GM21717 (cell line): Measurements from ENCODE around the gene SKOR1.

ENCODE experiments used
- ATAC-seq: cut with Tn5 transposase; IDR thresholded peaks from one replicate; pipeline ENCODE4 v1.9.1; 2021; ENCODE audit warnings: mild to moderate bottlenecking, moderate library complexity; ENCODE audit not compliant: unreplicated experiment

SKOR1 gene

DNA sequence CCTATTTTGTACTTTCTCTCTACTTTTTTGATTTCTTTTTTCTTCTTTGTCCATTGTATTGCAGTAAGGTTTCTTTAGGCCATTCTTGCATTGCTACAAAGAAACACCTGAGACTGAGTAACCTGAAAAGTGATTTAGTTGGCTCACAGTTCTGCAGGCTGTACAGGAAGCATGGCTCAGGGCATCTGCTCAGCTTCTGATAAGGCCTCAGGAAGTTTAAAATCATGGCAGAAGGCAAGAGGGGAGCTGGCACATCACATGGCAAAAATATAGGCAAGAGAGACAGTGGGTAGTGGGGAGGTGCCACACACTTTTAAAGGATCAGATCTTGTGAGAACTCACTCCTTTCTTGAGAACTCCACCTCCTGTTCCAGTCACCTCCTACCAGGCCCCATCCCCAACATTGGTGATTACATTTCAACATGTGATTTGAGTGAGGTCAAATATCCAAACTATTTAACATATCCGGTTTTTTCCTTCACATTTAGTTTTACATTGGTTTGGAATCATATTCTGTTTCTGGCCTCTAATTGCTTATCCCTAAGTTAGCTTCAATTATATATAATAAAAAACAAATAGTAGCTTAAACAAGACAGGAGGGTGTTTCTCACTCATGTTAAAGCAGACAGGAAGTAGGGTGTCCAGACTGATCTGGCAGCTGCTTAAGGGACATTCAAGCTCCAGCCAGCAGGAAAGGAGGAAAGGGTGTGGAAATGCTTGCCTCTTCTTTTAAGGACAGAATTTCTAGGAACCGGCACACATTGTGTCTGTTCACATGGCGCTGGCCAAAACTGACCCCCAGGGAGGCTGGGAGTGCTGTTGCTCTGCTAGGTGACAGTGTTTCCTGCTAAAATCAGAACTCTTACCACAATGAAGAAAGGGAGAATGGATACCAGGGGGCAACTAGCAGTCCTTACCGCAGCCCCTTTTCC is 28.8 kb upstream of the SKOR1 start:
- no peak for ATAC-seq

DNA sequence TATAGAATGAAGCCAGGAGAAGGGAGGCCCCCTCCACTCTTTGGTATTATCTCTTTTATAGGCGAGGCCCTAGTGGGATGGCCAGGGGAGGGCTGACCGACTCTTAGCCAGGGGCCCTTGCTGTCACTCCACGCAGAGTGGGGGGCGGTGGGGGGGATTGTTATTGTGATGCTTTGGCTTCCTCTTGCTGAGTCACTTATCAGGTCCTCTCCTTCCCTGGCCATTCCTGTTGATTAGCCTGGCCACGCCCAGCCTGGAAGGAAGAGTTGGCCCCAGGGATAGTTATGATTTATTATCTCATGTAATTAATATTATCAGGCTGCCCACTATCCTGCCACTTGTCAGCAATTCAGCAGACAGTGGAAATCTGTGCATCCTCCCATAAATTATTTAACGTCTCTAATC is 25.5 kb upstream of the SKOR1 start:
- ATAC-seq = no peak

DNA sequence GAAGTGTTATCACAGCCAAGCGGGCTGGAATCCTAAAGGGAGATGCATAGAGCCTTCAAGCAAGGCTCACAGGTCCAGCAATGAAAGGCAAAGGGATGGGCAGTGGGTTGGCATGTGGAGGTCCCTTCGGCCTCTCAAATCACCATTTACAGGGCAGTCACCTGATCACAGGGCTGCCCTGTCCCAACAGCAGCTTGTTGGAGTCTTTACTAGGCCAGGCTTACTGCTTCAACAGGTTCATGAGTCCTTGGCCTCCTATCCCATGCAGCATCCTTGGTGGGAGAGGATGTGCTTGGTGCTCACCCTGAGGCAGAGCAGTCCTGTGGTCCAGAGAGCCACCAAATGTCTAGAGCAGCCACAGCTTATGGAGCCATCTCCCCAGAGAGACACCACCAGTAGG is 24.2 kb upstream of the SKOR1 start:
- ATAC-seq = no peak

DNA sequence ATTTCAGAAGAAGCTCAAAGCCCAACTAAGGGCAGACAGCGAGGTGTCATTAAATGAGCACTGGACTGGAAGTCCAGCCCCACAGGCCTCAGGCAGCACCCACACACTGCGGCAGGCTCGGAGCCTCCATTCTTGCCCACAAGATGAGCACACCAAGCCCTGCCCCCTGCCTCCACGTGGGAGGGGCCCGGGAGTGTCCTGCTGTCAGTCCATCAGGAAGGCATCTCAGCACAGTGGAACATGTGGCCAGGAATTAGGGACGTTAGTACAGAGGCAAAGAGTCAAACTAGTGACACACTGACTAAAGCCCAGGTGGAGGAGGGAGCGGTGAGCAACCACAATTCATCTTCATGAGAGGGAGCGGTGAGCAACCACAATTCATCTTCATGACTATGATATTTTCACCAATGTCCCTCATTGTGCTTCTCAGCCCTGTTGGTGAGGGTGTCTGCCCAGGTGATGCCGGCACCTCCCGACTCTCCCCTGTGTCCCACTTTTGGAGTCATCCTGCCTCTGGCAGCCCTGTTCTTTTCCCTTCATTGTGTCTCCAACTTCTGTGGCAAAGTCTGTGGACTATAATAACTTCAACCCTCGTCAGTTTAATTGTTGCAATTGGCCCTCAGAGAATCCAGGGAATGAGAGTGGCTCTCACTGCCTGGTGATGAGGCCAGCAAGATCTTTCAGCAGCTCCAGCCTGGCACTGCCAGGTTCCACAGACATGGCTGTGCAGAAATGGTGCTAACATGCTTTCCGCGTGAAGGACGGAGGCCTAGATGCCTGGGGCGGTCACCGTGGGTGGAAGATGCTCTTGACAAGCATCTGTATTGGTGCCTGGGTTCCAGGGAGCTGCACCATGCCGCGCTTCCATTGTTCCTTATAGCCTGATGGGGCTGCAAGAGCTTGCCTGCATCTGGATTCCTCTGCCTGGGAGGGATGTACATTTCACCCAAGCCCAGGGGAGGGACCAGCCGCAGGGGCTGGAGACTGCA is 23.1 kb upstream of the SKOR1 start:
- ATAC-seq = no peak

DNA sequence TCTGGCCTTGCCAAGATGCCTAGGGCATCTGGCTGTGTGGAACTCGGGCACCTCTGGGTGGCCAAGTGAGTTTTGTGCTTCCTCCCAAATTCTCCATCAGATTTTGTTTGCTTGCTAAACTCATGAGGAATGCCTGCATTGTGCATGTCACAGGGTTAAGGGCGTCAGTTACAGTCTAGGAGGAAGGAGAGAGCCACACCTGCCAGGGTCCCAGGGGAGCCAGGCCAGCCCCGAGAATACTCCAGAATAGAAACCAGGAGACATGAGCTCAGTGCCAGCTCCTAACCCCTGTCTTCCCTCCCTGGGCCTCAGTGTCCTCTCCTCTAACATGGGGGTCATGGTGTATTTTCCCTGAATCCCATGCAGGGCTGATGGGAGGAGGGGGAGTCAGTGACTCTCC is 22.0 kb upstream of the SKOR1 start:
- no peak for ATAC-seq

DNA sequence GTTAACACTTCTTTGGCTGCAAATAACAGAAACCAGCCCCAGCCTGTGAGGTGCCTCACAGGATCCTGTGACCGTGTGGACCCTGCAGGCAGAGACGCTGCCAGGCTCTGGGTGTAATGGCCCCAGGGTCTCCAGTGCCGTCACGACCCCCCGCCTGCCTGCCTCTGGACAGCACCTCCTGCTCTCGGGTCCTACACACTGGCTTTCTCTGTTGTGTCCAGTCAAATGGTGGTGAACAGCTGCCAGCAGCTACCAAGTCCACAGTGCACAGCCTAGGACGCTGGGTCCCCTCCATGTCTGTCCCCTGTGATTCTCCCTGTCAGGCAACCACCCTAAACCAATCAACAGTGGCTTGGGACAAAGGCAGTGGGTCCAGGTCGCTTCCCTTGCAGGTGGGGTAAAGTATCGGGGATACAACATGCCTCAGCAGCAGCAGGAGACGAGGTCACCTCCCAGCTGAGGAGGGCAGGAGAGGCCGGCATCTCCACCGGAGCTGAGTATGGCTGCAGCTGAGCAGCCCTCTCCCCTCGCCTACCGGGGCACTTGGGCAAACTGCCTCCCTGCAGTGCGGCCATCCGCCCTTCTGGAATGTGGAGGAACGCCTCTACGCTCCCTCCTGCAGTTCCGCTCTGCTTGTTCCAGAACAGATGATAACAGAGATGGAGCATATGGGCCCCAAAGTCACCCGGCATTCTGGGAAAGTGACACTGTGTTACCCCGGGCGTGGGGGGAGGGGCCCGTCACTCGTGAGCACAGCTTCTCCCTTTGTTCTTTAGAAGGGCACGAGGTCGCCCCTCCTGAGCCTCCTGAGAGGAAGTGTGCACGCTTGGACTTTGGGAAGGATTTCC is 21.1 kb upstream of the SKOR1 start:
- no peak for ATAC-seq

DNA sequence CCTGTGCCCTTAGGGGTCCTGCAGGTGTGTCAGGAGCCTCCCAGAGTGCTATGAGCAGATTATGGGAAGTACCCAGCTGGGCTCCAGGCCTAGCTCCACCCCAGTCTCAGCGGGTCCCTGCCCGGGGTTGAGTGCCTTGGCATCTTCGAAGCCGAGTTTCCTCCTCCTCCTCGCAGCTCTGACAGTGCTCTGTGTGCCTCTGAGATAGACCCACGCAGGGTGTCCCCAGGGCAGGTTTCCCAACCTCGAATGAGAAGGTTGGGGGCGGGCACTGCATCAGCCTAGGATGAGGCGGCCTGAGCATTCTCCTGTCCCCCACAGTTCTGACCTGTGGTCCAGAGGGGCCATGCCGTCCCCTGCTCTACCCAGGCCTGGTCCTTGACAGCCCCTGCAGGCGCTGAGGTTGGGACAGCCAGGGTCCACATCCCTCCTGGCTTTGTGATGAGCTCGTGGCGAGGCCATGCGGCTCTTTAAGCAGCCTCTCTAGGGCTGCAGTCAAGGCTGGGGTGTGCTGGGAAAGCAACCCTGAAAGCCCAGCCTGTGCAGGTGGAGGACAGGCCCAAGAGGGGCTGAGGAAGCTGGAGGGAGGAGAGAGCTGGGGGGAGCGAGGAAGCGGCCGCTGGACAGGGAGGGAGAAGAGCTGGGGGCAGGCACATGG is 20.2 kb upstream of the SKOR1 start:
- no peak for ATAC-seq

DNA sequence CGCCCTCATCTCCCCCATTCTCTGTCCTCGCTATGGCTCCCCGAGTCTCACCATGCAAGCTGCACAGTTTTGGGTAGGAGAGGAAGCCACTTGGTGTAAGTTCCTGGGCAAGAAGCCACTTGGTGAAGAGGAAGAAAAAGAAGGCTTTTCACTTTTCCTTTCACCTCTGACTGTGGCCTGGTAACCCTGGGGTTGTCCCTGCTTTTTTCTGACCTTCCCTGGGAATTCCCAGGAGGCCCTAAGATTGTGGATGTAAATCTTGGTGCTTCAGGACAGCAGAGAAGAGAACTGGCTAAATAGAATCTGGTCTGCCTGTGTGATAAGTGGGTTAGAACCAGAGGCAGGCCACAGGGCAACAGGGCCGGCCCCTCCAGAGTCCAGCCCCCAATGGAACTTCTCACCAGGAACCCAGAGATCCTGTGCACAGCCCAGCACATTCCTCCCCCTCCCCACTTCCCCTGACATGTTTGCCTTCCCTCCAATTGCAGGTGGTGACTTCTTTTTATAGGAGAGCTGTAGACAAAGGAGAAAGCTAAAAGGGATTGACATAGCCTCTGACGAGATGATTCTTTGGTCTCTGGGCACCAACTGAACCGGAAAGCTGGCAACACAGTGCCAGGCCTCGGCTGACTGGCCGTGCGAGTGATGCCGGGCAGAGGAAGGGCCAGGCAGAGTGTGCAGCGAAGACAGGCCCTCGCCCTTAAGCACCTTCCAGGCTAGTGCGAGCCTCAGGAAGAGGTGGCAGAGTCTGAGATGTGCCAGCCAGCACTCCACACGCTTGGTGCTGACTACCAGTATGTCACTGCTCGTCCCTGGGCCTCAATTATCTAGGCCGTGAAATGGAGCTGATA is 19.4 kb upstream of the SKOR1 start:
- ATAC-seq = no peak

DNA sequence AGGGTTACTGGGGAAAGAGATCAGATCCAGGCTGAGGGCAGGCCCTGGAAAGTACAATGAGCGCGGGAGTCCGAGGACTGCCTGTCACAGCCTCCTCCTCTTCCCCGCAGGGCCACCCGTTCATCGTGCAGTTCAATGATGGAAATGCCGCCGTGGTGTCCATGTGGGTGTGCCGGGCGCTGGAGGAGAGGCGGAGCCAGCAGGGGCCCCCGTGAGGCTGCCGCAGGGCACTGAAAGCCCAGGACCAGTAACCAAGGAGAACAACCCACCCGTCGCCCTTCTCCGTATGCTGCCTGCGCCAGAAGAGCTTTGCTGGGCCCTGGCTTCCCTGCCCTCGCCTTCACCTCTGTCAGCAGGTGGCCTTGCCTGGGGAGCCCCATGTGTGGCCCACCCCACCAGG is 18.8 kb upstream of the SKOR1 start:
- no peak for ATAC-seq

DNA sequence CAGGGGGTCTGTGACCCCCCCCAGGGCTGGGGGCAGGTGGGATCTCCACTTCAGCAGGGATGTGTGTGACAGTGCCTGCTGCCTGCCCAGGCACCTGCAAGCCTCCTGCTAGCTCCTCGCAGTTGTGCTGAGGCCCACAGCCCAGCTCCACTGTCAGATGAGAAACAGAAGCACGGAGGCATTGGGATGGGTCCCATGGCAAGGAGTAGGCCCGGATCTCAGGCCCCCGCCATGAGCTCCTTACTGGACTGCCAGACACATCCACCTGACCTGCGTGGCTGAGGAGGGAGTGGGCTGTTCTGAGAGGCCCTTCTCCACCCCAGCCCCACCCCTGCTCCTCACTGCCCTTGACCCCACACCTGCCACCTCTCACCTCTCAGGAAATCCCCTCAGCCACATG is 18.2 kb upstream of the SKOR1 start:
- no peak for ATAC-seq

DNA sequence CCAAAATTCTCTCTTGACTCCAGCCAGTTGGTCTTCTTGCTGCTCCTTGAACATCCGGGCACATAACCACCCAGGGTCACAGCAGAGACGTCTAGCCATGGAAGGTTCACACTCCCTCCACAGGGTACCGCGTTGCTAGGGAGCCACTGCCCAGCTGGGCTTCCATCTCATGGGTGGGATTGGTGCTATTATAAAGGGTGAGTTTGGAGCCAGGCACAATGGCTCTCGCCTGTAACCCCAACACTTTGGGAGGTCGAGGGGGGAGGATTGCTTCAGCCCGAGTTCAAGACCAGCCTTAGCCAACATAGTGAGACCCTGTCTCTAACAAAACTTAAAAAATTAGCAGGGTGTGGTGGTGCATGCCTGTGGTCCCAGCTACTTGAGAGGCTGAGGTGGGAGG is 17.5 kb upstream of the SKOR1 start:
- ATAC-seq = no peak

DNA sequence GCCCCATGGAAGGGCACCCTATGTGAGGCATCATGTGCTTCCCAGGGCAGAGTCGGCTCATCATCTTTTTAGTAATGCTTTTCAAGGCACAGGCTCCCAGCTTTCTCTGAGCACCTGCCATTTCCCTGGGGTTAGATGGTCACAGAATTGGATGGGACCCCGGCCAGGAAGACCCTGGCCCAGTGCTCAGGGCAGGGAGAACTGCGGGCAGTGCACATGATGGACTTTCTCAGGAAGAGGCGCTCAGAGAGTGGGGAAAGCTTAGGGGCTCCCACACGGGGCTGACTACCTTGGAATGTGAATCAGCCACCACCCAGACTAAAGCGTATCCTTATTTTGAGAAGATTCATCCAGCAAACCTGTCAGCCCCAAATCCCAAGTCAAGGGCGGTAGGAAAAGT is 16.5 kb upstream of the SKOR1 start:
- ATAC-seq = no peak

DNA sequence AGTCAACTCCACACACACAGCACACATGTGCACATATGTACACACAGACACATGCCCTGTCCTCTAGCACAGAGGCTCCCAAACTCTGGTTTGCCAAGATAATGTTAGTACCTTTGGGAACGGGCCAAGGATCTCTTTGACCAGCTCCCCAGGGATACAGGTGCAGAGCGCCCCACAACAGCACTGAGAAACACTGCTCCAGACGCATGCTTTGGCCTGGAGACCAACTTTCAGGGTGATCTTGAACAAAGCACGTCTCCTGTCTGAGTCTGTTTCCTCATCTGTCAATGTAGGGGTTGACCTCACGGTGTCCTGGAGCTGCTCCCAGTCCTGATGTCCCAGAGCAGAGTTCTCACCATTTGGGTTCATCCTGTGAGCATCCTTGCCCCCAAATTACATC is 15.9 kb upstream of the SKOR1 start:
- no peak for ATAC-seq

DNA sequence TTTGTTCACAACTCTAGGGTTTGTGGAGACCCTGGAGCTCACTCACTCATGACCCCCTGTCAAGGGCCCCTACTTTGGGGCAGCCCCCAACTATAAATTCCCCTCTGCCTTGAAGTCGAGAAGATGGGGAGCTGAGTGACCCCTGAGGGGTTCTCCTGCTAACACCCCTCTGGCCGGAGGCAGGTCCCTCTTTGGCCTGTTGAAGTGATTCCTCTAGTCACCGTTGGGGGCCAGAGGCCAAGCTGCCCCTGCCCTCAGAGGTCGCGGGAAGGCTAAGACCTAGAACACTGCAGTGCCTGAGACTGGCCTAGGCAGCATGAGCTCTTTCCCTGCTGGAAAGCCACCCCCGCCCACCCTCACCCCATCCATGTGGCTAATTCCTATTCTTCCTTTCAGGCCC is 15.4 kb upstream of the SKOR1 start:
- no peak for ATAC-seq

DNA sequence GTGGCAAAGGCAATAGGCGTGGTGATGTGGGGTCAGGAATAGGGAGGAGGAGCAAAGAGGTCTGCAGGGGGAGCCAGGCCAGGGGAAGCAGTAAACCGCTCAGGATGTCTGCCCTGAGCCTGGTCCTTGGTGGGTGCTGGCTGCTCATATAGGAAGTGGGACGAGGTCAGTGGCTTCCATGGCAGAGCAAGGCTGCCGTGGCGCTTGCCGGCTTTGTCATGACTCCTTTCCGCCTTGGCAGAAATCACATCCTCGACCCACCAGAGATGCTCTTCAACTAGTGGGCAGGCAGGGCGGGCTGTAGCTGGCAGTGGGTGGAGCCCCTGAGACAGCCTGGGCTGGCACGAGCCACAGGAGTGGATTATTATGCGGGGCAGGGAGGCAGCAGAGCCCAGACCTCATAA is 13.1 kb upstream of the SKOR1 start:
- no peak for ATAC-seq

DNA sequence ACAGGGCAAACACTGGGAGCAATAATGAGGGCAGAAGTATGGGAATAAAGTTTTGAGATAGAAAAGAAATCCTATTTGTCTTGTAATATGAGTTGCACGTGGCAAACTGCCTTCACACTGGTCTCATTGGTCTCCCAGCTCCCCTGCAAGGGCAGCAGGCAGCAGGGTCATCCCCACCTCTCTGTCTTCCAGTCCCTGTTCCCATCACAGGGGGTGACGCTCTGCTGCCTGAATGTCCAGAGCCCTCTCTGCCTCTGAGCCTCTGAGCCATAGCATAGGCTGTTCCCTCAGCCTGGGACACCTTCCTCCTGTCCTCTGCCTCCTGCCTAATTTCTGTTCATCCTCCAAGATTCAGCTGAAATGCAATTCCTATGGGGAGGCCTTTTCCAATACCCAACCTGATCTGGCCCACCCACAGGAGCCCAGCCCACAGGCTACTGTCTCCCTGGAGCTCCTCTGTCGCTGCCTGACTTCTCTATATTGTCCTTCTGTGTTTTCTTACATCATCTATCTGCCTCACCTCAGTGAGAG is 12.1 kb upstream of the SKOR1 start:
- no peak for ATAC-seq

DNA sequence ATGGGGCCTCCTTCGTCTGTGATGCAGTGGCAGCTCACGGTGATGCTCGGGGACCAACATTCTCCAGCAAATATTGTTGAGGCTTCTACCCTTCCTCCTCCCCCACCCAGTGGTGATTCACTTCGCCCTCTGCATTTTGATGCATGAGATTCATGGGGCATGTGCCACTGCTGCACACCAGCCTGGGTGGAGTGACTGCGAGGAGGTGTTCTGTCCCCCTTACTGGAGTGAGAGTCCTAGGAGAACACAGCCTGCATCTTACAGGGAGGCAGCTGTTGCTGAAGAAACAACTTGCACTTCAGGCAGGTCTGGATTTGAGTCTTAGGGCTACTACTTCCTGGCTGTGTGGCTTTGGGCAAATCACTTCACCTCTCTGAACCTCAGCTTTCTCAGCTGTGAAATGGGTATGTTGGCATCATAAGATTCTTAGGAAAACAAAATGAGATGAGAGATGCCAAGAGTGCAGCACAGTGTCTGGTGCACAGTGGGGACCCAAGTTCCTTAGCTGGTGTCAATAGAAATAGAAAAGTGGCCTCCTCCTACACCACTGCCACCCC is 10.2 kb upstream of the SKOR1 start:
- no peak for ATAC-seq

DNA sequence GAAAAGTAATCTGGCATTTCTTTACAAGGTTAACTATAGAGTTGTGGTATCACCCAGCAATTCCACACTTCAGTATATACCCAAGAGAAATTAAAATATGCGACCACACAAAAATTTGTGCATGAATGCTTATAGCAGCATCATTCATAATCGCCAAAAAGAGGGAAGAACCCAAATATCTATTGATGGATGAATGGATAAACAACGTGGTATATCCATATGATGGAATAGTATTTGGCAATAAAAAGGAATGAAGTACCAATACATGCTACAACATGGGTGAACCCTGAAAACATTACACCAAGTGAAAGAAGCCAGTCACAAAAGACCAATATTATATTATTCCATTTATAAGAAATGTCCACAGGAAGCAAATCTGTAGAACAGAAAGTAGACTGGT is 8.6 kb upstream of the SKOR1 start:
- ATAC-seq = no peak

DNA sequence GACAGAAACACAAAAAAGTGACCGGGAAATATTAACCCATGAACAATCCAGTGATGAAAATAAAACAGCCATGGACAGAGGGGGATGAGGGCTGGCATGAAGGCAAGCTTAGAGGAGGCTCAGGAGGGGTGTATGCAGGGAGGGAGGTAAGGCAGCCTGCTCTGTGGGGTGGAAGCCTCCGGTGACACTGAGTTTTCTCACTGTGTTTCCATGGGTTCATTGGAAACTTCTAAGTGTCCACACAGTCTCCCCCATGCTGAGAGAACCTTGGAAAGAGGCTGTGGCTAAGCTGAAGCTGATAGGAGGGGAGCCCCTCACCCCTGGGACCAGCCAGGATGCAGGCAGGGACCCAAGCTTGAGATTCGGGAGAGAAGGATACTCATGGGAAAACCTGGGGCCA is 6.8 kb upstream of the SKOR1 start:
- ATAC-seq = no peak
